ENCODE measurements around the gene PRTFDC1.

Gene PRTFDC1

GRCh38 chr10:24900888-24901685, 51.3 kb downstream of the PRTFDC1 start:
- FAIRE-seq: no peak

- no peak for FAIRE-seq
Observed at GRCh38 chr10:24899571-24899970, 52.8 kb downstream of the PRTFDC1 start.

GRCh38 chr10:24898501-24898900, 53.9 kb downstream of the PRTFDC1 start:
- no peak for FAIRE-seq

GRCh38 chr10:24897326-24897926, 55.0 kb downstream of the PRTFDC1 start:
- FAIRE-seq: no peak

GRCh38 chr10:24894728-24895127, 57.7 kb downstream of the PRTFDC1 start:
- FAIRE-seq: no peak

- no peak for FAIRE-seq
Observed at GRCh38 chr10:24894309-24894708, 58.1 kb downstream of the PRTFDC1 start.

GRCh38 chr10:24893127-24893526, 59.3 kb downstream of the PRTFDC1 start:
- FAIRE-seq: no peak

GRCh38 chr10:24891823-24892222, 60.6 kb downstream of the PRTFDC1 start:
- FAIRE-seq: no peak

- FAIRE-seq: no peak
Observed at GRCh38 chr10:24889639-24890038, 62.8 kb downstream of the PRTFDC1 start.

GRCh38 chr10:24887855-24888231, 64.6 kb downstream of the PRTFDC1 start:
- no peak for FAIRE-seq

- FAIRE-seq: no peak
Observed at GRCh38 chr10:24886290-24886680, 66.1 kb downstream of the PRTFDC1 start.

- no peak for FAIRE-seq
Observed at GRCh38 chr10:24885551-24886289, 66.7 kb downstream of the PRTFDC1 start.

GRCh38 chr10:24884793-24885192, 67.6 kb downstream of the PRTFDC1 start:
- no peak for FAIRE-seq

- FAIRE-seq: no peak
Observed at GRCh38 chr10:24884316-24884715, 68.1 kb downstream of the PRTFDC1 start.

- FAIRE-seq: no peak
Observed at GRCh38 chr10:24883176-24883575, 69.2 kb downstream of the PRTFDC1 start.

- no peak for FAIRE-seq
Observed at GRCh38 chr10:24882047-24882698, 70.2 kb downstream of the PRTFDC1 start.

- no peak for FAIRE-seq
Observed at GRCh38 chr10:24879861-24880260, 72.5 kb downstream of the PRTFDC1 start.

- no peak for FAIRE-seq
Observed at GRCh38 chr10:24874133-24874532, 78.3 kb downstream of the PRTFDC1 start.

- FAIRE-seq: no peak
Observed at GRCh38 chr10:24873281-24873683, 79.1 kb downstream of the PRTFDC1 start.

GRCh38 chr10:24872790-24873182, 79.6 kb downstream of the PRTFDC1 start:
- FAIRE-seq: no peak

GRCh38 chr10:24872049-24872789, 80.2 kb downstream of the PRTFDC1 start:
- FAIRE-seq: no peak

Data from TTC549 (cell line).